Mesenchymal stem cell (in vitro differentiated cells and primary cell): ENCODE data around the gene VWA5B1.

Experiments used
- DNase-seq: peaks from one replicate; pipeline ENCODE4 v3.0.0-alpha.2; 2013
- H2AFZ ChIP-seq: one replicate; pipeline ENCODE4 v1.6.1; 2013; ENCODE audit warnings: low read depth, mild to moderate bottlenecking, control low read depth, inconsistent platforms, low read length, moderate library complexity
- H2AK5ac ChIP-seq: 2 replicates; pipeline ENCODE4 v1.6.1; 2013; ENCODE audit warnings: low read length, moderate library complexity, mild to moderate bottlenecking, inconsistent platforms; ENCODE audit not compliant: severe bottlenecking
- H2BK120ac ChIP-seq: one replicate; pipeline ENCODE4 v1.6.1; 2013; ENCODE audit warnings: low read depth, mild to moderate bottlenecking, inconsistent platforms, low read length, moderate library complexity
- H2BK12ac ChIP-seq, 2 experiments: one replicate each; pipeline ENCODE4 v1.6.1; 2013; ENCODE audit warnings: inconsistent platforms in 2 of 2, low read length in 2 of 2, mild to moderate bottlenecking in 2 of 2, moderate library complexity in 2 of 2, control low read depth in 1 of 2
- H2BK15ac ChIP-seq: one replicate; pipeline ENCODE4 v1.6.1; 2013; ENCODE audit warnings: mild to moderate bottlenecking, low read depth, inconsistent platforms; ENCODE audit not compliant: poor library complexity, severe bottlenecking
- H2BK5ac ChIP-seq: 2 replicates; pipeline ENCODE4 v1.6.1; 2013; ENCODE audit warnings: low read depth, mild to moderate bottlenecking, low read length, control low read depth, inconsistent platforms; ENCODE audit not compliant: poor library complexity, severe bottlenecking
- H3K14ac ChIP-seq, 2 experiments: one replicate each; pipeline ENCODE4 v1.6.1; 2013; ENCODE audit warnings: inconsistent platforms in 2 of 2, low read length in 2 of 2, control low read depth in 1 of 2, mild to moderate bottlenecking in 1 of 2, moderate library complexity in 1 of 2
- H3K18ac ChIP-seq, 2 experiments: one replicate each; pipeline ENCODE4 v1.6.1; 2013; ENCODE audit warnings: inconsistent platforms in 2 of 2, low read length in 2 of 2, control low read depth in 1 of 2, low read depth in 1 of 2, mild to moderate bottlenecking in 1 of 2
- H3K23ac ChIP-seq, 2 experiments: one replicate each; pipeline ENCODE4 v1.6.1; 2013; ENCODE audit warnings: inconsistent platforms in 2 of 2, low read length in 2 of 2, mild to moderate bottlenecking in 2 of 2, moderate library complexity in 2 of 2, control low read depth in 1 of 2
- H3K27ac ChIP-seq: 2 replicates; pipeline ENCODE4 v1.5.1; 2013; ENCODE audit warnings: mild to moderate bottlenecking, moderate library complexity, low read length, control low read depth, inconsistent platforms; ENCODE audit not compliant: poor library complexity, severe bottlenecking
- H3K27me3 ChIP-seq, 2 experiments: 2 replicates each; pipeline versions ENCODE4 v1.6.1 to v1.7.0; 2013; ENCODE audit warnings: low read length in 2 of 2, mild to moderate bottlenecking in 2 of 2, moderate library complexity in 2 of 2, control low read depth in 1 of 2, inconsistent platforms in 1 of 2; ENCODE audit not compliant: control insufficient read depth in 1 of 2, insufficient read depth in 1 of 2
- H3K36me3 ChIP-seq, 2 experiments: 2 replicates each; pipeline versions ENCODE4 v1.6.1 to v1.7.0; 2013; ENCODE audit warnings: low read length in 2 of 2, control low read depth in 1 of 2, inconsistent platforms in 1 of 2, low read depth in 1 of 2, mild to moderate bottlenecking in 1 of 2; ENCODE audit not compliant: insufficient read depth in 2 of 2, control insufficient read depth in 1 of 2
- H3K4ac ChIP-seq, 2 experiments: one replicate each; pipeline ENCODE4 v1.6.1; 2013; ENCODE audit warnings: inconsistent platforms in 2 of 2, low read length in 2 of 2, mild to moderate bottlenecking in 2 of 2, moderate library complexity in 2 of 2, control low read depth in 1 of 2, low read depth in 1 of 2
- H3K4me1 ChIP-seq: 2 replicates; pipeline ENCODE4 v1.6.1; 2013; ENCODE audit warnings: low read depth, low read length, control low read depth; ENCODE audit not compliant: control insufficient read depth, insufficient read depth
- H3K4me2 ChIP-seq: 2 replicates; pipeline ENCODE4 v1.6.1; 2013; ENCODE audit warnings: low read length, mild to moderate bottlenecking, inconsistent platforms; ENCODE audit not compliant: poor library complexity, severe bottlenecking
- H3K4me3 ChIP-seq, 2 experiments: 2 replicates each; pipeline versions ENCODE4 v1.5.1 to v1.7.0; 2013; ENCODE audit warnings: low read length in 2 of 2, mild to moderate bottlenecking in 2 of 2, control low read depth in 1 of 2, low read depth in 1 of 2; ENCODE audit not compliant: insufficient read depth in 1 of 2
- H3K79me1 ChIP-seq: replicated peaks from 2 replicates; pipeline ENCODE4 v1.6.1; 2013; ENCODE audit warnings: mild to moderate bottlenecking, control low read depth, low read length, inconsistent platforms; ENCODE audit not compliant: poor library complexity, severe bottlenecking
- H3K9ac ChIP-seq: 2 replicates; pipeline ENCODE4 v1.7.0; 2013; ENCODE audit warnings: mild to moderate bottlenecking, low read length, moderate library complexity
- H3K9me3 ChIP-seq: 2 replicates; pipeline ENCODE4 v1.7.0; 2013; ENCODE audit warnings: mild to moderate bottlenecking, low read length; ENCODE audit not compliant: control insufficient read depth
- H4K8ac ChIP-seq: one replicate; pipeline ENCODE4 v1.6.1; 2013; ENCODE audit warnings: inconsistent platforms, mild to moderate bottlenecking, low read length, moderate library complexity
- H4K91ac ChIP-seq: one replicate; pipeline ENCODE4 v1.6.1; 2013; ENCODE audit warnings: mild to moderate bottlenecking, low read length, inconsistent platforms
- WGBS: methylation state at CpG from one replicate; pipeline ENCODE4 v1.1.7; 2013; ENCODE audit warnings: mixed read lengths; 5-methylcytosine and 5-hydroxymethylcytosine counted together

Gene VWA5B1

GRCh38 chr1:20383631-20384030 lies 93.0 kb downstream of the VWA5B1 start:
- WGBS, result 69% methylated on average over 2 of the region's 3 CpGs
- H2BK15ac ChIP-seq, result no peak overlapping the region
- H3K4me1 ChIP-seq, result peaks cover 3% of the 10 kb centered on the region
- H2BK5ac ChIP-seq, result no peak overlapping the region
- peaks cover 2% of the 10 kb centered on the region for H3K9me3 ChIP-seq
- no peak overlapping the region for H3K18ac ChIP-seq
- no peak overlapping the region for H3K9ac ChIP-seq
- no peak overlapping the region for H2AFZ ChIP-seq
- H2BK12ac ChIP-seq, result no peak overlapping the region
- no peaks in the 10 kb centered on the region for H3K36me3 ChIP-seq
- H3K14ac ChIP-seq, result no peak overlapping the region
- no peak overlapping the region for H2AK5ac ChIP-seq
- H3K4ac ChIP-seq, result no peak overlapping the region
- H4K91ac ChIP-seq, result no peak overlapping the region
- H3K79me1 ChIP-seq, result no peaks in the 10 kb centered on the region
- no peak overlapping the region for H3K4me3 ChIP-seq
- no peak for DNase-seq
- peaks cover 60 to 65% of the 10 kb centered on the region in 2 experiments for H3K27me3 ChIP-seq
- no peak overlapping the region for H2BK120ac ChIP-seq
- H3K27ac ChIP-seq, result no peak overlapping the region
- H3K4me2 ChIP-seq, result no peak overlapping the region
- no peak overlapping the region for H4K8ac ChIP-seq
- no peak overlapping the region for H3K23ac ChIP-seq

GRCh38 chr1:20385630-20386029 lies 95.0 kb downstream of the VWA5B1 start:
- H2AFZ ChIP-seq, result no peak overlapping the region

DNA sequence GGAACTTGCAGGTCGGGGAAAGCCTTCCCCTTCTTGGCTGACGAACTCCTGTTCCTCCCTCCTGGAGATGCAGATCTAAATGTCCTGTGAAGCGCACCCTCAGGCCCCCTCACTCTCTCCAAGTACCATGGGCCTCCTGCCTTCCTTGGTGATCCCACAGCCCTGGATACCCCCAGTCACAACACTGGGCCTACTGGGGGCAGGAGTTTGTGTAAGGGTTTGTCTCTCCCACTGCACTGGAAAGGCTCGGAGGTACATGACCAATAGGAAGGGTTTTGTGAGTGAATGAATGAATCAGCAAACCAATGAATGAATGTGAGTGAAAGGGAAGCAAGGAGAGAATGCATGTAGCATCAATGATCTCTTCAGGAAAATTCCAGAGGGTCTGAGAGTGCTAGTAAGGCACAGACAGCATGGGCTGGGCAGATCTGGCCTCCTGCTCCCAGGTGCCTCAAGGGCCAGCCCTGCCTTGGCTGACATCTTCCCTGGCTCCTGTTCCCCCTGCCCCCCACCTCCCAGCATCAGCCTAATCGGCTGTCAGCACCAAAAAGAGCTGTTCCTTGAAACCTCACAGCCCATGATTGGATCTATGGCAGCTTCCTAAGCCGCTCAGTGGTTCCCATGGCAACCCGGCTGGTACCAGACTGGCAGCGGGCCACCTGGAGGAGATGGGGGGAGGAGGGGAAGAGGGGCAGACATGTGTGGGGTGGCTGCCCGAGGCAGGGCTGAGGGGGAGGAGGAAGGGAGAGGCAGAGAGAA lies 95.8 kb downstream of the VWA5B1 start:
- peaks cover 69 to 84% of the 10 kb centered on the region in 2 experiments for H3K27me3 ChIP-seq

More at GRCh38 chr1:20385630-20386029, 95.0 kb downstream of the VWA5B1 start:
- Histone ChIP-seq H3K36me3 (no peaks in the 10 kb centered on the region), H4K91ac (no peak overlapping the region), H3K4ac (no peak overlapping the region), H2AK5ac (no peak overlapping the region), H3K4me3 (no peak overlapping the region), H3K9me3 (peaks cover 2% of the 10 kb centered on the region), H3K4me2 (no peak overlapping the region), H2BK120ac (no peak overlapping the region), H3K9ac (no peak overlapping the region), H3K23ac (no peak overlapping the region), H2BK12ac (no peak overlapping the region), H3K27ac (no peak overlapping the region), H3K27me3 (peaks cover 65 to 75% of the 10 kb centered on the region in 2 experiments), H3K18ac (no peak overlapping the region), H4K8ac (no peak overlapping the region), H2BK15ac (no peak overlapping the region), H3K4me1 (peaks cover 3% of the 10 kb centered on the region), H3K79me1 (no peaks in the 10 kb centered on the region), H3K14ac (no peak overlapping the region), H2BK5ac (no peak overlapping the region)
- no peak for DNase-seq
- WGBS, result 51% methylated on average over 6 of the region's 6 CpGs

DNA sequence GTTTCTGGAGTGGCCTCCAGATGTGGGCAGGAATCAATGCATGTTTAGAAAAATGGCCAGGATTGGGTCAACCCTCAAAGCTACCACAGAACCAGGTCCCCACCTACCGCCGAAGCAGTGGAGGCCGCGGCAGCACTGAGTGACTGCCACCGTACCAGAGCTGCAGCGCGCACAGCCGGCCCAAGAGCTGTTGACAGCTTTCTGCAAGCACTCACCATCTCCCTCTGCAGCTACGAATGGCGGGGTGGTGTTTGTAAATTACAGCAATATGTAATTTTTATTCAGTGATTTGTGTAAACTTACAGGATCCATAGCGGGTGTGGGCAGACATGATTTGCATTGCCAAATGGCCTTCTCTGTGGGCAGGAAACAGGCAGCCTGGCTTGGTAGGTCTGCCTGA lies 98.9 kb downstream of the VWA5B1 start:
- no peaks in the 10 kb centered on the region for H3K79me1 ChIP-seq
- no peak overlapping the region for H2BK120ac ChIP-seq
- H4K8ac ChIP-seq, result no peak overlapping the region
- H3K36me3 ChIP-seq, result no peaks in the 10 kb centered on the region
- no peak overlapping the region for H3K27ac ChIP-seq
- WGBS, result 85% methylated on average over 11 of the region's 11 CpGs
- DNase-seq, result no peak
- no peak overlapping the region for H3K4me3 ChIP-seq
- H3K9ac ChIP-seq, result no peak overlapping the region
- H2AK5ac ChIP-seq, result no peak overlapping the region
- no peak overlapping the region for H3K4me2 ChIP-seq
- no peaks in the 10 kb centered on the region for H3K4me1 ChIP-seq
- H3K4ac ChIP-seq, result no peak overlapping the region
- H3K23ac ChIP-seq, result no peak overlapping the region
- no peak overlapping the region for H3K18ac ChIP-seq
- no peak overlapping the region for H2AFZ ChIP-seq
- peaks cover 10% of the 10 kb centered on the region for H3K9me3 ChIP-seq
- no peak overlapping the region for H2BK12ac ChIP-seq
- H2BK15ac ChIP-seq, result no peak overlapping the region
- no peak overlapping the region for H2BK5ac ChIP-seq
- H3K27me3 ChIP-seq, result peaks cover 68 to 92% of the 10 kb centered on the region in 2 experiments
- no peak overlapping the region for H3K14ac ChIP-seq
- H4K91ac ChIP-seq, result no peak overlapping the region

More for the DNA sequence above, 95.8 kb downstream of the VWA5B1 start:
- Histone ChIP-seq H3K18ac (no peak overlapping the region), H3K4me3 (no peak overlapping the region), H2AK5ac (no peak overlapping the region), H4K8ac (no peak overlapping the region), H3K27ac (no peak overlapping the region), H2BK120ac (no peak overlapping the region), H3K9ac (no peak overlapping the region), H3K36me3 (no peaks in the 10 kb centered on the region), H2AFZ (no peak overlapping the region), H2BK15ac (no peak overlapping the region), H2BK5ac (no peak overlapping the region), H3K14ac (no peak overlapping the region), H3K4ac (no peak overlapping the region), H3K4me2 (no peak overlapping the region), H4K91ac (no peak overlapping the region), H3K23ac (no peak overlapping the region), H3K4me1 (no peaks in the 10 kb centered on the region), H3K9me3 (peaks cover 2% of the 10 kb centered on the region), H3K79me1 (no peaks in the 10 kb centered on the region), H2BK12ac (no peak overlapping the region)
- WGBS, result 65% methylated on average over 8 of the region's 9 CpGs
- no peak for DNase-seq
